ENCODE results near the gene CAPN5.

Gene CAPN5

GRCh38 chr11:77163271-77163670, 96.5 kb downstream of the CAPN5 start:
- no peaks in the 10 kb centered on the region for H3K36me3 Mint-ChIP-seq (ENCODE audit: low read depth)
- no peaks in the 10 kb centered on the region for H3K27me3 Mint-ChIP-seq (ENCODE audit: low read depth, poor library complexity)
- no peak for TF ChIP-seq CTCF (IDR thresholded peaks at IDR 0.05)
- H3K4me3 Mint-ChIP-seq, result no peak overlapping the region
- no peak for DNase-seq
- no peak overlapping the region for H3K27ac Mint-ChIP-seq
- no peaks in the 10 kb centered on the region for H3K9me3 Mint-ChIP-seq
- peaks cover 23% of the 10 kb centered on the region for H3K4me1 Mint-ChIP-seq

GRCh38 chr11:77165066-77165465, 98.3 kb downstream of the CAPN5 start:
- Mint-ChIP-seq H3K36me3 (ENCODE audit: low read depth) (no peaks in the 10 kb centered on the region), H3K27me3 (ENCODE audit: low read depth, poor library complexity) (no peaks in the 10 kb centered on the region), H3K27ac (no peak overlapping the region), H3K4me3 (no peak overlapping the region), H3K4me1 (peaks cover 28% of the 10 kb centered on the region), H3K9me3 (no peaks in the 10 kb centered on the region)
- no peak for DNase-seq
- no peak for TF ChIP-seq CTCF (IDR thresholded peaks at IDR 0.05)

GRCh38 chr11:77166021-77166420, 99.2 kb downstream of the CAPN5 start:
- Mint-ChIP-seq H3K36me3 (ENCODE audit: low read depth) (no peaks in the 10 kb centered on the region), H3K9me3 (no peaks in the 10 kb centered on the region), H3K4me1 (peaks cover 37% of the 10 kb centered on the region), H3K4me3 (no peak overlapping the region), H3K27me3 (ENCODE audit: low read depth, poor library complexity) (no peaks in the 10 kb centered on the region), H3K27ac (peak overlapping the region; percentile 59)
- DNase-seq, result no peak
- TF ChIP-seq CTCF (IDR thresholded peaks at IDR 0.05), result no peak

- Mint-ChIP-seq H3K27ac (no peak overlapping the region), H3K36me3 (ENCODE audit: low read depth) (no peaks in the 10 kb centered on the region), H3K27me3 (ENCODE audit: low read depth, poor library complexity) (no peaks in the 10 kb centered on the region), H3K4me3 (no peak overlapping the region), H3K9me3 (no peaks in the 10 kb centered on the region), H3K4me1 (peaks cover 48% of the 10 kb centered on the region)
- DNase-seq, result no peak
- no peak for TF ChIP-seq CTCF (IDR thresholded peaks at IDR 0.05)
Observed at GRCh38 chr11:77167111-77167626, 100.4 kb downstream of the CAPN5 start.

- H3K9me3 Mint-ChIP-seq, result no peaks in the 10 kb centered on the region
- no peak for DNase-seq
- H3K4me3 Mint-ChIP-seq, result no peak overlapping the region
Observed at GRCh38 chr11:77167791-77168190, 101.0 kb downstream of the CAPN5 start.

More at GRCh38 chr11:77167791-77168190, 101.0 kb downstream of the CAPN5 start:
- no peaks in the 10 kb centered on the region for H3K27me3 Mint-ChIP-seq (ENCODE audit: low read depth, poor library complexity)
- H3K36me3 Mint-ChIP-seq (ENCODE audit: low read depth), result no peaks in the 10 kb centered on the region
- H3K27ac Mint-ChIP-seq, result peak overlapping the region; percentile 74
- H3K4me1 Mint-ChIP-seq, result peaks cover 54% of the 10 kb centered on the region
- no peak for TF ChIP-seq CTCF (IDR thresholded peaks at IDR 0.05)
